GM21423 (cell line): ENCODE measurements around the gene ZBTB42.

Experiments
- ATAC-seq: cut with Tn5 transposase; IDR thresholded peaks from one replicate; pipeline ENCODE4 v1.9.1; 2021; ENCODE audit warnings: mild to moderate bottlenecking, moderate library complexity; ENCODE audit not compliant: unreplicated experiment

ZBTB42 gene

DNA sequence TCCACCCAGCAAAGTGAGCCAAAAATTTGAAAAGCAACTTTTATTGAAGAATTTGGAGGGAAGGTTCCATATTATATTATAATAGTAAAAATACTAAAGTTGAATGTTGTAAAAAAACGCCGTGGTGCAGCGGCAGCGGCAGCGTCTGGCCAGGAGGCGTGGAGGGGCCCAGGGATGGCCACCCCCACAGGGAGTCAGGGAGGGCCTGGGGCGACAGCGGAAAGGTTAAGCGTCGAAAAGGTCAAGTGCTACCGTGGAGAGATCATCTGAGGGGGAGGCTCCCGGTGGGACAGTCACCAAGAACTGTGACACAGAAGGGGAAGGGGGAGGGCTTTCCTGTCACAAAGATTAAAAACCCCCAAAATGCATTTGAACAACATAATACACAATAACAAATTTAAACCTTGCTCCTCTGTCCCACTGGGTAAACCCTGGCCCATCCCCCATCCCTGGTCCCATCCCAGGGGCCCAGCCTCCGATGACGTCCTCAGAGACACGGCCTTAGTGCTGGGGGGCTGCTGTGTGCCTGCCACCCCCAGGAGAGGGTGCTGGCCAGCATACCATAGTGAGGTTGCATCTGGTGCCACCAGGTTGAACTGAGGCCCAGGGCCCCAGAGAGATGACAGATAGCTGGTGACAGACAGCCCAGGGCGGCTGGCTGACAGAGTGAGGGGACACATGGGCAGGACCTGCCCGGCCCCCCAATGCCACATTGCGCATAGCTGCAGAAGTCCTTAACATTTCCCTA, 31.4 kb upstream of the ZBTB42 start:
- ATAC-seq: no peak

DNA sequence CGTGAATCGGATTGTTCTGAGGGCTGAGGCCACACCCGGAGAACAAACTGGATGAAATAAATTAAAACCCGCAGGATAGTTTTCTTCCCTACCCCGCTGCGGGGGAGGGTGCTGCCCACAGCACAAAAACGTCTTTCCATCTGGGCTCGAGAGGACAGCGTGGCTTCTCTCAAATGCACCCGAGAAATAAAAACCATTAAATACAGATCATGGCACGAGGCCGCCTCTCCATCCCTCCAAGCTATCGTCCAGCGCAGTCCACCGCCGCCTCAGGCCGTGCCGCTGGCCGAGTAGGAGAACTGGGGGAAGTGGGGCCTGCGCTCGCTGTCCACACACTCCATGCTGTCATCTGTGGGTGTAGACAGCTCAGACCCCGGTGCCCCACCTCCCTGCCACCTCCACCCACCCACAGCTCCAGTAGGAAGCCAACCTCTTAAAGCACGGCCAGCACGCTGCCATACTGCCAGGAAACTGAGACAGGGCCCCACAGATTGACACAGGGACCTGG, 30.8 kb upstream of the ZBTB42 start:
- ATAC-seq: no peak

DNA sequence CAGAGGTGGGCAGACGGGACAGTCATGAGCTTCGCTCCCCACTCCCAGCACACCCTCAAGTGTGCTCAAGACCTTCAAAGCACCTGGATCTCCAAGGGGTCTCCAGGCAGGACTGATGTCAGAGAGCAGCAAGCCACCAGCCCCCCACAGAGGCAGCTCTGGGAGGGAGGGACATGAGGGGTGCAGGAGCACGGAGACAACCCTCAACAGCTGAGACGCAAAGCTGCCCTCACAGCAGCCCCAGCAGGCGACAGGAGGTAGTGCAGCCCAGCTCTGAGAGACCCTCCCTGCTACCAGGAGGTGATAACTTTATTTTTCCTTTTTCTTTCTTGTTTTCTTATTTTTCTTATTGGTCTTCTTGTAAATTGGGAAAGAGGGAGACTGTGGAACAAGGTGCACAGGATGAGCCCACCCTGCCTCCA, 30.0 kb upstream of the ZBTB42 start:
- no peak for ATAC-seq

- ATAC-seq: no peak
Measured at GRCh38 chr14:104771374-104771773, 29.5 kb upstream of the ZBTB42 start.

DNA sequence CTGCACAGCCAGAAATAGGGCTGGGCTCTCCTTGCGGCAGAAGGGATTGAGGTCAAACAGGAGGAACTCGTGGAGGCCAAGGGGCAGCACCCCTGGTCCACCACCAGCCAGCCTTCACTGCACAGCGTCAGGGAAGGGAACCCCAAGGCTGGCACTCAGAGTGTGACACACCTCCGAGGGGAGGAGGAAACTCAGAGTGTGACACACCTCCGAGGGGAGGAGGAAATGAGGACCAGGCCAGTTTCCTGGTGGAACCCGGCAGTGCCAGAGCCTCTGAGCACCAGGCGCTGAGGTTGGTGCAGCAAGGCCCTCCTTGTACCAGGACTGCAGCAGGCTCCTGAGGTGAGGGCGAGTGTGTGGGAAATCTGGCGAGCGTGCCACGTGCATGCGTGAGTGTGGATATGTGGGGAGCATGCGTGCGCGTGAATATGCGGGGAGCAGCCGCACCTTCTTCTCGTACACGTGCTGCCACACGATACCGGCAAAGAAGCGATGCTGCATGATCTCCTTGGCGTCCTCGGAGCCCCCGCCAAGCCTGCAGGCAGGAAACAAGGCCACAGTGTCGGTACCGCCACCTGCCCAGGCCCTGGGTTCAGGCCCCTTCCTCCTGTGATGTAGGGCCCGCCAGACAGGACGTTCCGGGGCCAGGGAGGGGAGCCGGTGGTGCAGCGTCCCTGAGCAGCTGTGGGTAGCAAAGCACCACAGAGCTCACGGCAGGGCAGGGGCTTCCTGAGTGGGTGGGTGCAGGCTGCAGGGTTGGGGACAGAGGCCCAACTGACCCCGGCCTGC, 28.8 kb upstream of the ZBTB42 start:
- no peak for ATAC-seq

DNA sequence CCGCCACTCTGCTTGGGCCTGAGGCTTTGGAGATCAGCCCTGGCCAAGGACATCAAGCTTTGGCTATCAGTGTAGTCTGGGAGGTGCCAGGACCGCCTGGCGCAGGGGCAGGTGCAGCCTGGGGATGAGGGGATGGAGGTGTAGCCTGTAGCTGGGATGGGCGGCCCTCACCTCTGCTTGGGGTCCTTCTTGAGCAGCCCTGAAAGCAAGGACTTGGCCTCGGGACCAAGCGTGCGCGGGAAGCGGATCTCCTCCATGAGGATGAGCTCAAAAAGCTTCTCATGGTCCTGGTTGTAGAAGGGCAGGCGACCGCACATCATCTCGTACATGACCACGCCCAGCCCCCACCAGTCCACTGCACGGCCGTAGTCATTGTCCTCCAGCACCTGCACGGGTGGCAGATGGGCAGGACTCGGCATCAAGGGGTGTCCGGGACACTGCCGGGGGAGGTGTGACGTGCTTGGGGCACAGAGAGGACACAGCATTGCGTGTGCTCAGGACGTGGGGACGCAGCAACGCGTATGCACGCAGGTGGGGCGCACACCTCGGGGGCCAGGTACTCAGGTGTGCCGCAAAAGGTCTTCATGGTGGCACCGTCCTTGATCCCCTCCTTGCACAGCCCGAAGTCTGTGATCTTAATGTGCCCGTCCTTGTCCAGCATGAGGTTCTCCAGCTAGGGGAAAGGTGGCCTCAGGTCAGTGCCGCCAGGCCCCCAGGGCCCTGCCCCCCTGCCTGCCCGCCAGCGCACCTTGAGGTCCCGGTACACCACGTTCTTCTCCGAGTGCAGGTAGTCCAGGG, 28.0 kb upstream of the ZBTB42 start:
- ATAC-seq: no peak

DNA sequence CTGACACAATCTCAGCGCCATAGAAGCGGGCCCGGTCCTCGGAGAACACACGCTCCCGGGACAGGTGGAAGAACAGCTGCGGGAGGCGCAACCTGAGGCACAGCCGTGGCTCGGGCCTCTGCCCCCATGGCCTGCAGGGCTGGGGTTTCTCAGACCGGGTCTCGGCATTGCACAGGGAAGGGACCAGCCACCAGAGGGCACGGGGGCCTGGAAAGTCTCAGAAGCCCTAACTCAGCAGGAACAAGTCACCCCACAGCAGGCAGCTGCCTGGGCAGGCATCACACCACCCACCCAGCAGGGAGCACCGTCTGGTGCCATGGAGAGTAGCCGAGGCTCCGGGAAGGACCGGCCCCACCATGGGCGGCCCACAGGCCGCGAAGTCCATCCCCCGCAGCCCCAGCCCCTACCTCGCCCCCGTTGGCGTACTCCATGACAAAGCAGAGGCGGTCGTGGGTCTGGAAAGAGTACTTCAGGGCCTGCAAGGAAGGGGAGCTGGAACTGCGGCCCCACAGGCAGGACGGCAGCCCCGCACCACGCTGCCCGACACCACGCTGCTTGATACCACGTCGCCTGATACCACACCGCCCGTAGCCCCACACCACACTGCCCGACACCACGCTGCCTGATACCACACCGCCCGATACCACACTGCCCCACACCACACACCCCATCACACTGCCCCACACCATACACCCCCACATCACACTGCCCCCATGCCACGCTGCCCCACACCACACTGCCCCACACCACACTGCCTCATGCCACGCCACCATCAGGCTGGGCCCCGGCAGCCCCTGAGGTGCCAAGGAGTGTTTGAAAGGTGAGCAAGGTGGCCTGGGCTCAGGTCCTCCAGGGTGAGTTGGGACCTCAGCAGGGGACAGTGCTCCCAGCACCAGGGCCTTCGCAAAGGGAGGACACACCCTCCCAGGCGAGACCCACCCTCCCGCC, 27.1 kb upstream of the ZBTB42 start:
- ATAC-seq: no peak

GRCh38 chr14:104774453-104775072, 26.3 kb upstream of the ZBTB42 start:
- no peak for ATAC-seq

DNA sequence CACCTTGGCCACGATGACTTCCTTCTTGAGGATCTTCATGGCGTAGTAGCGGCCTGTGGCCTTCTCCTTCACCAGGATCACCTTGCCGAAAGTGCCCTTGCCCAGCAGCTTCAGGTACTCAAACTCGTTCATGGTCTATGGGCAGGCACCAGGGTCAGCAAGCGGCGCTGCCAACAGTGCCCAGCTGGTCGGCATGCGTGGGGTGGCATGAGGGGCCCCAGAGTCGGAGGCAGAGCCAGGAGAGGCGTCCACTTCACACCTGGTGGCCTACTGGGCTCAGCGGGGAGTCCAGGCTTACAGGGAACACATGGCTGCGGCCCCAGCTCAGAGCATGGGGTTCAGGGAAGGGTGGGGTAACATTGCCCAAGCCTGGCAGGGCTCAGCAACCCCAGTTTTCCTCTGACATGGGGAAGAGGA, 25.8 kb upstream of the ZBTB42 start:
- ATAC-seq: no peak

DNA sequence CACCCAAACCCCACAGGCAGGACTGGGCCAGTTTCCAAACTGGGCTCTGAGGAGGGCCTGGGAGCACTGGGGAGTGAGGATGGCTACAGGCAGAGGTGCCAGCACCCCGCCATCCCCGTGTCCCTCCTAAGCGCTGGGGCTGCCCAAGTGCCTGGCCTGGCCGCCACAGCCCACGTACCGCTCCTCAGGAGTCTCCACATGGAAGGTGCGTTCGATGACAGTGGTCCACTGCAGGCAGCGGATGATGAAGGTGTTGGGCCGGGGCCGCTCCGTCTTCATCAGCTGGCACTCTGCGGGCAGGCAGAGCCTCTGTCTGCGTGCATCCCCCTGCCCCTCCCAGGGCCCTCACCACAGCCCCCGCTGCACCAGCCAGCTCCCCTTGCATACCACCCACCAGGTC, 24.4 kb upstream of the ZBTB42 start:
- no peak for ATAC-seq

DNA sequence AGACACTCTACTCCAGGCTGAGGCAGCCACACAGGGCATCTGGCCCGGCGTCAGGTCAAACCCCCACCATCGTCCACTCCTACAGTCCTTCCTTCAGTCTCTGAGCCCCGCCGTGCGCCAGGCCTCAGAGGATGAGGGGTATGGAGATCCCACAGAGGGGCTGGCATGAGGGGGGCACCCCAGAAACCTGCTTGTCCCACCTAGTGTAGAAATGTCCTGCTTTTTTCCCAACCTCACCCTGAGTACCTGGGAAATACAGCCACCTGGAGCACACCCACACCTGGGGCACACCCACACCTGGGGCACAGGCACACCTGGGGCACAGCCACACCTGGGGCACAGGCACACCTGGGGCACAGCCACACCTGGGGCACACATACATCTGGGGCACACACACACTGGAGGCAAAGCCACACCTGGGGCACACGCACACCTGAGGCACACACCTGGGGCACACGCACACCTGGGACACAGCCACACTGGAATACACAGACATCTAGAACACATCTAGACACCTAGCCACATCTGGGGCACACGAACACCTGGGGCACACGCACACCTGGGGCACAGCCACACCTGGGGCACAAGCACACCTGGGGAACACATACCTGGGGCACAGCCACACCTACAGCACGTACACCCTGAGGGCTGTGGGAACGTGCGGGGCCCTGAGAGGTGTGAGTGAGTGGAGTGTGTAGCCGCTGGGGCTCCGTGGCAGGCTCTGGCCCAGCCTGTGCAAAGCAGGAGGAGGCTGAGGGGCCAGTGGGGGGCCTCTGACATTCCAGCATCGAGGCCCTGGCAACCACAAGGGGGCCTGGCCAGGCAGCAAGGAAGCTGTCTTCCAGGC, 23.7 kb upstream of the ZBTB42 start:
- no peak for ATAC-seq

- ATAC-seq: no peak
Measured at GRCh38 chr14:104777808-104778249, 23.1 kb upstream of the ZBTB42 start.

DNA sequence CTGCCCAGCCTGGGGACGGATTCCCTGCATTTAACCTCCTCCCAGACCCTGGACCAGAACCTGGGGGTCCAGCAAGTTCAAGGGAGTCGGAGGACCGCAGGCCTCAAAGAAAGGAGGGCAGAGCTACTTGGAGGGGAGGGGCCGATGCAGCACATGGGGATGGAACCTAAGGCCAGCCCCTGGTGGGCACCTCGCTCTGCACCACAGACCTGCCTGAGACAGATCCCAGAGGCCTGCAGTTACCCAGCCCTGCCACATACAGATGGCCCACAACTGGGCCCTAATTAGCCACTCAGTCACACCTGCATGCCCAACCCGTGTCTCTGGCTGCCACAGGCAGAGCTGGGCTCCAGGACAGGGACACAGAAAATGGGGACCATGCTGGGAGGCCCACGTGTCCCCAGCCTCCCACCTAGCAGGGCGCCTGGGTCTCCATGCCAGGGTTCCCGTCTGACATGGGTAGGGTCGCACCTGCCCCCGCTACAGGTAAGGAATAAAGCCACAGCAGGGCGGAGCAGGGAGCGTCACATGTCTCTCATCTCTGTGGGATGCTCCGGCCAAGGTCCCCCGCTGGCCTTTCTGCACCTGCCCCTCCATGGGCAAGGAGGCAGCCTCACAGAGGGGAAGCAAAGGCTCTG, 22.1 kb upstream of the ZBTB42 start:
- no peak for ATAC-seq

DNA sequence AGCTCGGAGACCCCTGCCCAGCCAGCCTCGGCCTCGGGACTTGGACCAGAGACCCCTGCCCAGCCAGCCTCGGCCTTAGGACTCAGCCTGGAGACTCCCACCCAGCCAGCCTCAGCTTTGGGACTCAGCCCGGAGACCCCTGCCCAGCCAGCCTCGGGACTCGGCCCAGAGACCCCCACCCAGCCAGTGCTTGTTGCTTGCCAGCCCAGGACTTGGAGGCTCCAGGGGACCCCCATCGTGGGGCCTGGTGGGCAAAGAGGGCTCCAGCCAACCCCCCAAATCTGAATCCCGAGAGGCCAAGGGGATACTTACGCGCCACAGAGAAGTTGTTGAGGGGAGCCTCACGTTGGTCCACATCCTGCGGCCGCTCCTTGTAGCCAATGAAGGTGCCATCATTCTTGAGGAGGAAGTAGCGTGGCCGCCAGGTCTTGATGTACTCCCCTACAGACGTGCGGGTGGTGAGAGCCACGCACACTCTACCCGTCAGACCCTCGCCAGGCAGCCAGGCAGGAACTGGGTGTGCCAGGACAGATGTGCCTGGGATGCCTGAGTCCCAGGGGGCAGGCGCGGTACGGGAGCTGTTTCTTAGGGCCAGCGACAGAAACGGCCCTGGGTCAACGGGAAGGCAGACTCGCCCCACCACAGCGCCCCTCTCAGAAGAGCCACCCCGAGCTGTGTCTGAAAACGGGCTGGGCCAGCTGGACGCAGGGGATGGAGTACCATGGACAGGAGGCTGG, 21.0 kb upstream of the ZBTB42 start:
- no peak for ATAC-seq

- no peak for ATAC-seq
Measured at GRCh38 chr14:104780513-104781030, 20.3 kb upstream of the ZBTB42 start.

GRCh38 chr14:104781271-104782077, 19.4 kb upstream of the ZBTB42 start:
- no peak for ATAC-seq
